HCT116 (cell line): Measurements from ENCODE around the gene OTULINL.

Experiments
- EZH2 ChIP-seq: fragments of 200-600 bp; sonication (generic); IDR thresholded peaks from 2 replicates; pipeline ENCODE4 v1.6.1; 2017; ENCODE audit warnings: antibody characterized with exemption, mixed run types
- POLR2A ChIP-seq: IDR thresholded peaks from 2 replicates; pipeline ENCODE4 v1.7.0; 2011; ENCODE audit warnings: borderline replicate concordance; ENCODE audit not compliant: insufficient read depth, insufficient read length; ENCODE audit errors: extremely low read depth
- SP1 ChIP-seq: IDR thresholded peaks from 2 replicates; pipeline ENCODE4 v1.6.1; 2012; ENCODE audit warnings: low read depth
- TF ChIP-seq, protein P1 (sequence below), 3 experiments: fragments of 200-600 bp in 1 of 3; sonication (generic) in 1 of 3; IDR thresholded peaks in 2 of 3; conservative IDR thresholded peaks in 1 of 3; 2 replicates each; pipeline ENCODE4 v1.5.1; 2012 to 2017; ENCODE audit warnings: low read depth in 2 of 3, low read length in 2 of 3, antibody characterized with exemption in 1 of 3, borderline replicate concordance in 1 of 3, control low read depth in 1 of 3, mild to moderate bottlenecking in 1 of 3, mixed read lengths in 1 of 3, mixed run types in 1 of 3, moderate library complexity in 1 of 3; ENCODE audit not compliant: insufficient read depth in 1 of 3
- TF ChIP-seq, protein P2 (sequence below): IDR thresholded peaks from 2 replicates; pipeline ENCODE4 v1.6.1; 2012

DNA sequence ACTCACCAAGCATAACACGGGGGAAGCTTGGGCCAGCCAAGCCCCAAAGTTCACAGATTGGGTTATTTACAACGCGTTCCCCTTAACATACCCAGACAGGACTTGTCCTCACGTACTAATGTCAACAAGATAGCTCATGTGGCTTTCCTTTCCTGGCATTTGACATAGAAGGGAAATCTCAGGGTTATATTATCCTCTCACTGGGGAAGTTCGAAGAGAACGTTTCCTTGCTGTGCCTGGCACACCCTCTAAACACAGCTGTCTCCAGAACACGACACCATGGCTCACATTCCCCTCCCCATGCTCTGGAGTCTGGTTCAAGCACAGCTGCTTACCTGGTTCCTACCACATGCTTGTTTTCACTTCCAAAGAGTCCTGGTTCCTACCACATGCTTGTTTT, 46.8 kb upstream of the OTULINL start:
- TF ChIP-seq POLR2A, result no peak
- TF ChIP-seq, protein P1, sequence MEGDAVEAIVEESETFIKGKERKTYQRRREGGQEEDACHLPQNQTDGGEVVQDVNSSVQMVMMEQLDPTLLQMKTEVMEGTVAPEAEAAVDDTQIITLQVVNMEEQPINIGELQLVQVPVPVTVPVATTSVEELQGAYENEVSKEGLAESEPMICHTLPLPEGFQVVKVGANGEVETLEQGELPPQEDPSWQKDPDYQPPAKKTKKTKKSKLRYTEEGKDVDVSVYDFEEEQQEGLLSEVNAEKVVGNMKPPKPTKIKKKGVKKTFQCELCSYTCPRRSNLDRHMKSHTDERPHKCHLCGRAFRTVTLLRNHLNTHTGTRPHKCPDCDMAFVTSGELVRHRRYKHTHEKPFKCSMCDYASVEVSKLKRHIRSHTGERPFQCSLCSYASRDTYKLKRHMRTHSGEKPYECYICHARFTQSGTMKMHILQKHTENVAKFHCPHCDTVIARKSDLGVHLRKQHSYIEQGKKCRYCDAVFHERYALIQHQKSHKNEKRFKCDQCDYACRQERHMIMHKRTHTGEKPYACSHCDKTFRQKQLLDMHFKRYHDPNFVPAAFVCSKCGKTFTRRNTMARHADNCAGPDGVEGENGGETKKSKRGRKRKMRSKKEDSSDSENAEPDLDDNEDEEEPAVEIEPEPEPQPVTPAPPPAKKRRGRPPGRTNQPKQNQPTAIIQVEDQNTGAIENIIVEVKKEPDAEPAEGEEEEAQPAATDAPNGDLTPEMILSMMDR (IDR thresholded peaks at IDR 0.05 in 2 of 3, conservative IDR thresholded peaks at IDR 0.05 in 1 of 3; ENCODE audit: borderline replicate concordance in 1 of 3, insufficient read depth in 1 of 3, low read depth in 2 of 3, low read length in 2 of 3), result no peak
- TF ChIP-seq, protein P2, sequence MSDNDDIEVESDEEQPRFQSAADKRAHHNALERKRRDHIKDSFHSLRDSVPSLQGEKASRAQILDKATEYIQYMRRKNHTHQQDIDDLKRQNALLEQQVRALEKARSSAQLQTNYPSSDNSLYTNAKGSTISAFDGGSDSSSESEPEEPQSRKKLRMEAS, result no peak
- no peak for TF ChIP-seq SP1
- no peak for TF ChIP-seq EZH2
